Right lobe of liver (tissue), 4 donors: ENCODE results near the gene ANO9.

Experiments used
- CTCF ChIP-seq, 4 donors: fragments of 200-600 bp in 3 of 4; fragments of 450-650 bp in 1 of 4; IDR thresholded peaks; one replicate each; pipeline versions ENCODE4 v1.5.1 to v1.8.0; 2016 to 2022; ENCODE audit warnings: antibody characterized with exemption in 4 of 4, mild to moderate bottlenecking in 2 of 4
- POLR2A ChIP-seq: fragments of 450-650 bp; IDR thresholded peaks from one replicate; pipeline ENCODE4 v1.6.1; 2017; ENCODE audit warnings: antibody characterized with exemption, mild to moderate bottlenecking
- donor health status: DM: no; HTN: no; CAD: no.
- donor health status: DM: no; HTN: no; CAD: no.
- donor health status: DM: no; HTN: yes; CAD: no.

GRCh38 chr11:387193-387793 is 54.5 kb downstream of the ANO9 start:
- TF ChIP-seq CTCF (IDR thresholded peaks at IDR 0.05), result no peak
- TF ChIP-seq POLR2A, result no peak
